ENCODE results near the gene MTF2.

MTF2 gene

GRCh38 chr1:93081716-93082115 lies 2.6 kb downstream of the MTF2 start:
- DNase-seq = no peak

- DNase-seq = no peak
These were observed 3.2 kb downstream of the MTF2 start for GRCh38 chr1:93082313-93082712.

- DNase-seq = no peak
These were observed 4.9 kb downstream of the MTF2 start for GRCh38 chr1:93083979-93084378.

- DNase-seq = no peak
These were observed 8.4 kb downstream of the MTF2 start for GRCh38 chr1:93087532-93087931.

- DNase-seq = no peak
These were observed 14.4 kb downstream of the MTF2 start for GRCh38 chr1:93093332-93094006.

GRCh38 chr1:93095804-93096585 lies 16.9 kb downstream of the MTF2 start:
- DNase-seq = no peak

GRCh38 chr1:93102142-93102541 lies 23.1 kb downstream of the MTF2 start:
- DNase-seq = no peak

- no peak for DNase-seq
These were observed 27.1 kb downstream of the MTF2 start for GRCh38 chr1:93106226-93106625.

GRCh38 chr1:93107395-93107794 lies 28.3 kb downstream of the MTF2 start:
- no peak for DNase-seq

GRCh38 chr1:93108335-93108734 lies 29.3 kb downstream of the MTF2 start:
- no peak for DNase-seq

- no peak for DNase-seq
These were observed 30.5 kb downstream of the MTF2 start for GRCh38 chr1:93109578-93109977.

- DNase-seq = no peak
These were observed 32.0 kb downstream of the MTF2 start for GRCh38 chr1:93111065-93111464.

- no peak for DNase-seq
These were observed 32.5 kb downstream of the MTF2 start for GRCh38 chr1:93111561-93111960.

GRCh38 chr1:93113127-93113526 lies 34.0 kb downstream of the MTF2 start:
- DNase-seq = no peak

- no peak for DNase-seq
These were observed 35.3 kb downstream of the MTF2 start for GRCh38 chr1:93114391-93114790.

- no peak for DNase-seq
These were observed 41.5 kb downstream of the MTF2 start for GRCh38 chr1:93120614-93121013.

- DNase-seq = no peak
These were observed 44.2 kb downstream of the MTF2 start for GRCh38 chr1:93123201-93123783.

GRCh38 chr1:93124556-93125355 lies 45.7 kb downstream of the MTF2 start:
- no peak for DNase-seq

GRCh38 chr1:93129507-93130099 lies 50.5 kb downstream of the MTF2 start:
- no peak for DNase-seq

- DNase-seq = no peak
These were observed 53.6 kb downstream of the MTF2 start for GRCh38 chr1:93132638-93133037.

- no peak for DNase-seq
These were observed 57.4 kb downstream of the MTF2 start for GRCh38 chr1:93136445-93136844.

GRCh38 chr1:93137604-93138292 lies 58.7 kb downstream of the MTF2 start:
- DNase-seq = no peak

Data from right kidney (tissue), 1 donor.